Measurements from ENCODE around the gene SLC6A17. TPM values are rescaled to one million over a fixed set of nuclear protein-coding genes. Genes with fewer than 3 reads are reported as not detected.

SLC6A17 gene
- total RNA-seq, 1 donor from 2014 or later = 46.1 TPM

DNA sequence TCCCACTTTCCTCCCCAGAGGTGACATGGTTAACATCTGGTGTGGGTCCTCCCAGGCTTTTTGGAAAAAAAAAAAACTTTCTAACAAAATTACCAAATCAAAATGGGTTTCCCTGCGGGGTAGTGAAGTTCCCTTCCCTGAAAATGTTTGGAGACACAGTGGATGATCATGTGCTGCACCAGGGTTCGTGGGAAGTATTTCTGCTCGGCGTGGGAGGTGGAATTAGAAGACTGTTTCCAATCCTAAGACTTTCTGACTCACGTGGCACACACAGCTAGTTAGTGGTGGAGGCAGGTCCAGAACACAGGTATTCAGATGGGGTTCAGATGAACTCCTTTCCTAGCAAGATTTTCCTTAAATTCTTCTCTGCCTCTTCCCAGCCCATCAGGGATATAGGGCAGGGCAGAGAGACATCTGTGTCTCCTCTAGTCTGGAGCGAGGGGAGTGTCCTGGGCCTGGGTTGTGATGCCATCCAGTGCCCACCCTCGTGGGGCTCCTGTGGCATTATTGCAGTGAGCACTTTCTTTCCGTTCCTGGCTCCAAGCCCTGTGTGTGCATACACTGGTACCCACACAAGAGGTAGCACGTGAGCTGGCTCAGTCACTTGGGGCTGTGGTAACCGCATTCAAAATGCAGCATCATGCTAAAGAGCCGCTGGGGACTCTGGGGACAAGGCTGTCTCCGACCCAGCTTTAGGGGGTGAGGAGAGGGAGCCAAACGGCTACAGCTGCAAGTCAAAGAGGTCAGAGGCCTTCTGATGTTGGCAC lies 87.3 kb downstream of the SLC6A17 start:
- Mint-ChIP-seq H3K4me1 (ENCODE audit: unreplicated experiment) (peaks cover 45% of the 10 kb centered on the region), H3K27me3 (ENCODE audit: unreplicated experiment) (peaks cover 14% of the 10 kb centered on the region), H3K36me3 (ENCODE audit: low read depth, unreplicated experiment) (peaks cover 51% of the 10 kb centered on the region), H3K27ac (ENCODE audit: unreplicated experiment) (no peak overlapping the region), H3K4me3 (ENCODE audit: unreplicated experiment) (no peak overlapping the region), H3K9me3 (ENCODE audit: unreplicated experiment) (no peaks in the 10 kb centered on the region)
- DNase-seq (ENCODE audit: low spot score) = no peak
- TF ChIP-seq, protein P1, sequence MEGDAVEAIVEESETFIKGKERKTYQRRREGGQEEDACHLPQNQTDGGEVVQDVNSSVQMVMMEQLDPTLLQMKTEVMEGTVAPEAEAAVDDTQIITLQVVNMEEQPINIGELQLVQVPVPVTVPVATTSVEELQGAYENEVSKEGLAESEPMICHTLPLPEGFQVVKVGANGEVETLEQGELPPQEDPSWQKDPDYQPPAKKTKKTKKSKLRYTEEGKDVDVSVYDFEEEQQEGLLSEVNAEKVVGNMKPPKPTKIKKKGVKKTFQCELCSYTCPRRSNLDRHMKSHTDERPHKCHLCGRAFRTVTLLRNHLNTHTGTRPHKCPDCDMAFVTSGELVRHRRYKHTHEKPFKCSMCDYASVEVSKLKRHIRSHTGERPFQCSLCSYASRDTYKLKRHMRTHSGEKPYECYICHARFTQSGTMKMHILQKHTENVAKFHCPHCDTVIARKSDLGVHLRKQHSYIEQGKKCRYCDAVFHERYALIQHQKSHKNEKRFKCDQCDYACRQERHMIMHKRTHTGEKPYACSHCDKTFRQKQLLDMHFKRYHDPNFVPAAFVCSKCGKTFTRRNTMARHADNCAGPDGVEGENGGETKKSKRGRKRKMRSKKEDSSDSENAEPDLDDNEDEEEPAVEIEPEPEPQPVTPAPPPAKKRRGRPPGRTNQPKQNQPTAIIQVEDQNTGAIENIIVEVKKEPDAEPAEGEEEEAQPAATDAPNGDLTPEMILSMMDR (IDR thresholded peaks at IDR 0.05; ENCODE audit: unreplicated experiment) = no peak

DNA sequence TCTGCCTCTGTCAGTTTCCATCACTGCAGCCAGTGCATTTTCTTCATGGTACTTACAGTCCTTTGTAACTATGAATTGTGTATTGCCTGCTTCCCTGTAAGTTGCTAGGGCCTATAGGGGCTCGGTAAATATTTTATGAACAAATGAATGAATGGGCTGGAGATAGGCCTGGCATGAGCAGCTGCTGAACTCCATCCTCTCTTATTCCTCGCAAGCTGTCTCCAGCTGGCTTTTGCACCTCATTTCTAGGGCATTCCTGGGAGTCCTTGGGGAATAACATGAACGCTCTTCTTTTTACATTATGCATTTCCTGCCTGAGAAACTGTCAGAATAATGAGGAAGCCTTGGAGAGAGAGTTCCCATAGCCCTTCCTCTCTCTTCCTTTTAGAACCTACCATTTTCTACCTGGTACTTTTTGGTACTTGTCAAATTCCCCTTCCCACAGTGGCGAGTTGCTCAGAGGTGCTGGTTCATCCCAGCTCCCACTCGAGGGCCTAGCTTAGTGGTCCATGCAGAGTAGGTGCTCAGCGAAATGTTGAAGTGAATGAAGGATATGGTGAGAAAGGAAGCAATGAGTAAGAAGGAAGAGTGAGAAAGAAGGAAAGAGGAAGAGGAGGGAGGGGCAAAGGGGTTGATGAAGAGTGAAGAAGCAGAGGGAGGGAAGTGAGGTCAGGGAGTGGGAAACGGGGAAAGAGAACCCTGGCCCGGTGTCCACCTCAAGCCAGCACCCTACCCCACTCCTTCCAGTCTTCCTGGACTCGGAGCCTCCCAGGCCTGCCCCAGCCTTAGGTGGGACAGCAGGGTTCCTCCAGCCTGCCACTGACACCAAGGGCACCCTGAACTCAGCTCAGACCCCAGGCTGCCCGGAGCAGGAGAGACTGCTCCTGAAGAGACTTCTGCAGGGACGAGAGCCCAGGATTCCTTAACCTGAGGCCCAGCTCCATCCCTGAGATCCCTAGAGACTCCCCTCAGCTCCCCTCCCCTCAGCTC lies 89.4 kb downstream of the SLC6A17 start:
- Mint-ChIP-seq H3K4me3 (ENCODE audit: unreplicated experiment) (no peak overlapping the region), H3K9me3 (ENCODE audit: unreplicated experiment) (no peaks in the 10 kb centered on the region), H3K4me1 (ENCODE audit: unreplicated experiment) (peaks cover 44% of the 10 kb centered on the region), H3K27ac (ENCODE audit: unreplicated experiment) (no peak overlapping the region), H3K27me3 (ENCODE audit: unreplicated experiment) (peaks cover 14% of the 10 kb centered on the region), H3K36me3 (ENCODE audit: low read depth, unreplicated experiment) (peaks cover 39% of the 10 kb centered on the region)
- TF ChIP-seq, protein P1 (IDR thresholded peaks at IDR 0.05; ENCODE audit: unreplicated experiment) = no peak
- no peak for DNase-seq (ENCODE audit: low spot score)

DNA sequence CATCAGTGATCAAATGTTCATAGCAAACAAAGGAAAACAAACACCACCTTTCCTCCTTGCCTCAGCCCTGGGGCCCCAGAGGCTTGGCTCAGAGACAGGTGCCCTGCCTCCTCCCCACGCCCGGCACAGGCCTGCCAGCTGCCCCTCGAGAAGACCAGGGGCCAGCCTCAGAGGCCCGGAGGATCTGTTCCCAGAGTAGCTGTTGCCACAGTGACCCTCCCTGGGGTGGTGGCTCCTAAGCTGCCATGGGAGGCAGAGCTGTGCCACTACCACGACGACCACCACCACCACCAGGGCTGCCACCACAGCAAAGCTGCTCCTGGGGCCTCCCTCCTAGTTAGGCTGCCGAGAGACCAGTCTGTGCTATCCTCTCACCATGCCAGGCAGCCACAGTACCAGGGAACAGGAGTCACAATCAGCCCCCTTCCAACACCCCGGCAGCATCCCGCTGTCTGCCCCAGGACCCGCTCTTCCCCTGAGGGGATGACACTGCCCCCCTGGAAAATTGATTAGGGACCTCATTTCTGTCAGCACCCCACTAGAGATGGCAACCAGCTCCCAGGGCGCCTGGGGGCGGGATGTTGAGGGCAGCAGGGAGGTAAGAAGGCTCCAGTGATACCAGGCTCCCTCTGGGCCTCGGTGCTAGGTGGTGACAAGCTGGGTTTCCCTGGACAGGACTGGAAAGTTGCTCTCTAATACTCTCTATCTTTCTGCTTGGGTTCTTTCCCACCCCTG lies 90.3 kb downstream of the SLC6A17 start:
- TF ChIP-seq, protein P1 (IDR thresholded peaks at IDR 0.05; ENCODE audit: unreplicated experiment) = no peak
- DNase-seq (ENCODE audit: low spot score) = no peak
- Mint-ChIP-seq H3K4me1 (ENCODE audit: unreplicated experiment) (peaks cover 35% of the 10 kb centered on the region), H3K4me3 (ENCODE audit: unreplicated experiment) (peak overlapping the region; percentile 13), H3K27me3 (ENCODE audit: unreplicated experiment) (peaks cover 18% of the 10 kb centered on the region), H3K27ac (ENCODE audit: unreplicated experiment) (no peak overlapping the region), H3K36me3 (ENCODE audit: low read depth, unreplicated experiment) (peaks cover 37% of the 10 kb centered on the region), H3K9me3 (ENCODE audit: unreplicated experiment) (no peaks in the 10 kb centered on the region)

DNA sequence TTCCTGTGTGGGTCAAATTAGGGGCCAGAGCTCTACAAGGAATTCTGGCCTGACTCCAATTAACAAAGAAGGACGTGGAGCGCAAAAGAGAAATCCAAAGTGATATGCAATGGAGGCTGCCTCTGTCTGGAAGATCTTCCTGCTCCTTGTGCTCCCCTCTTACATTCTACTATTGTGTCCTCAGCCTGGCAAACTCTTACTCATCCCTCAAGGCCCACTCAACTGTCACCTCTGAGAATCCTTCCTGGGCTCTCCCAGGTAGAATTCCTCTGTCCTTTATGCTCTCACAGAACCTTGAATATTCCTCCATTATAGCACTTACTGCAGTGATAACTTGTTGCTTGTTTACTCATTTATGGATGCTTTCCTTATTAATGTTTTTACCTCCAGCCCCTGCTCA lies 91.2 kb downstream of the SLC6A17 start:
- no peak for DNase-seq (ENCODE audit: low spot score)
- Mint-ChIP-seq H3K4me3 (ENCODE audit: unreplicated experiment) (no peak overlapping the region), H3K27me3 (ENCODE audit: unreplicated experiment) (peaks cover 18% of the 10 kb centered on the region), H3K9me3 (ENCODE audit: unreplicated experiment) (no peaks in the 10 kb centered on the region), H3K36me3 (ENCODE audit: low read depth, unreplicated experiment) (peaks cover 36% of the 10 kb centered on the region), H3K4me1 (ENCODE audit: unreplicated experiment) (peaks cover 31% of the 10 kb centered on the region), H3K27ac (ENCODE audit: unreplicated experiment) (peak overlapping the region; percentile 55)
- TF ChIP-seq, protein P1 (IDR thresholded peaks at IDR 0.05; ENCODE audit: unreplicated experiment) = no peak

All from endothelial cell (in vitro differentiated cells).